DMS53 treated with DMSO at 0.1 percent for 48 hours (cell line): ENCODE results near the gene VPS8.
"Not testable (repeated sequence)": the region's sequence is repeated elsewhere in the genome, so short reads cannot be mapped to it uniquely, and the experiment has no call there.

ENCODE experiments used
- DNase-seq: peaks from one replicate; lab custom pipeline; 2025; ENCODE audit not compliant: unreplicated experiment; lab: John Stamatoyannopoulos, UW

The VPS8 gene

DNA sequence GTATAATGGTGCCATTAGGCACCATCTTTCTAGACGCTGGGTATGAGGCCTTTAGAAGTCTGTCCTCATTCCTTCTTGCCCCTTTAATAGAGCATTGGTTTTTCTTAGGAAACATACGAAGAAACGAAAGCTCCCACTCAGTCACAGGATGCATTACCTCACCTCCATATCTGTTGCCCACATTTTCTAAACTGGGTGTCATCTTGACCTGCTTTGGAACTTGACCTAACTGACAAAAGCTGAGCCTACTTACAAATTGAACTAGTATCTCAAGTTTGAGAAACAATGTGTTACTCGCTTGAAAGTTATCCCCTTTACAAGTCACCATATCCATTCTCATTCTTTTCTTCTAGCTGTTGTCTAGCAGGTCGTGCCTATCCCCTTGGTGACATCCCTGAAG, 102.7 kb downstream of the VPS8 start:
- DNase-seq = no peak

DNA sequence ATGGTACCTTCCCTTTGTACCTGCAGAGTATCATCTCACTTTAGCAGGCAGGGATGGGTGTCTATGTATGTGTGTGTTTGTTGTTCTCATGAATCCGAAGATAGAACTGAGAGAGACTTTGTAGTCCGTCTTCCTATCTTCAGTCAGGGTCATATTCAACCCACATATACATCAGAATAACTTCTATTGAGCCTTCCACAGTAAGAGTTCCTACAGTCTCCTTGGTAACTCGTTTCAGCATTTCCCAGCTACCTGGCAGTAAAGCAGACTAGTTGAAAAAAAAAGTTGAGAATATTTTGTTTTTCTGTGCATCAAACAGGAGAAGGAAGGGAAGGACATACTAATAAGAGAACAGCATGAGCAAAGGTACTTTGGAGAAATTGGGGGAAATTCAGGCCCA, 106.8 kb downstream of the VPS8 start:
- no peak for DNase-seq

DNA sequence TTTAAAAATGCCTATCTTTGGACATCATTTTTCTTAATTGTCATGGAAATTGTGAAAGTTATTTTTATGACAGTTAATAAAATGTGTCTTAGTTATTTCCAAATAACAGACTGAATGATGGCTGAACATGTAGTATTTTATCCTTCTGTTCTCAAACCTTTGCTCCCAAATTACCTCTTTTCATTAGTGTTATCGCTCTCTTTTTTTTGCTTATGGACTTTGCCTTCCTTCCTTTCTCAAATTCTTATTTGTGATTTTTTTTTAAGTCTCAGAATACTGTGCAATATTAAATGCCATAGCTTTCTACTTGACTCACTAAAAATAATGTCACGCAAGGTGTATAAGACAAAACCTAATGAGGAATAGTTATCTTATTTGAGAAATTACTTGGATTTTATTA, 107.7 kb downstream of the VPS8 start:
- no peak for DNase-seq

DNA sequence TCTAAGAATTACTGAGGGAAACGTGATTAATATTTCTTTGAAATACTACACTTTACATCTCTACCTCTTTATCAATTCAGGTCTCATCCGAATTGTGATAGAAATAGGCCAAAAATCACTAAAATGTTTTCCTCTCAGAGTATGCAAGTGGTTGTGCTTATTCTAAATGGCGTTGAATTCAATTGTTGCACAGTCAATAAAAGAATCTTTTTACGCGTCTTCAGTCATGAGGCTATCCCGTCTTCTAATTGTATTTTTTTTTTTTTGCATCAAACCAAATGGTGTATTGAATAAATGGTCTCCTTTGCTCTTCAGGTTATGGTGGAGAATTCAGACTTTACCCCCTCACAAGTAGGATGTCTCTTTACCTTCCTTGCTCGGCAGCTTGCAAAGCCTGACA, 112.6 kb downstream of the VPS8 start:
- DNase-seq = no peak

DNA sequence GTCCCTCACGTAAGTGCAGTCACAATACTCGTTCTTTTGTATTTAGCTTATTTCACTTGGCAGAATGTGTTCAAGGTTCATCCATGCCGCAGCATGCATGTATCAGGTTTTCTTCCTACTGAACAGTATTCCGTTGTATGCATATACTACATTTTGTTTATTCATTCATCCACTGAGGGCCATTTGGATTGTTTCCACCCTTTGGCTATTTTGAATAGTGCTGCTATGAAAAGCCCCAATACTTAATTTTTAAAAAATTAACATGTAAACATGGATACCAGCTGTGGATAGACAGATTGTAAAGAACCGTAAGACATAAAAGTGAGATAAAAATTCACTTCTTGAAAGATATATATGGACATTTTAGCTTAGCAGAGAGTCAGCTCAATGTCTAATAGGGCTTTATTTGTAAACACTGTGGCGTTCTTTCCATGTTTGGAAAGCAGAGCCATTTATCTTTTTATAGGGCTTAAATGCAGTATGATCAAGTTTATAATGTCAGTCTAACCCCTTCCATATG, 115.9 kb downstream of the VPS8 start:
- no peak for DNase-seq

DNA sequence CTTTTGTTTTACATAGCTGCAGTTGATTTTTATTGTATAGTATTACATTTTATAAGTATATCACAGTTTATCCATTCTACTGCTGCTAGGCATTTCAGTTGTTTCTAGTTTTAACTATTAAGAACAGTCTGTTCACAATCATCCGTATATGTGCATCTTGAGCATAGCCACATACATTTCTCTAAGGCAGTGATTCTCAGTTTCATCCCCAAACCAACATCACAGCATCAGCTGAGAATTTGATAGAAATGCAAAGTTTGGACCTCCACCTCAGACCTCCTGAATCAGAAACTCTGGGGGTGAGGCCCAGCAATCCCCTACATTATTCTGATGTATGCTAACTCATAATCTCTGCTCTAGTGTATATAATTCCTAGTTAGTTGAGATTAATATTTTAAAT, 120.8 kb downstream of the VPS8 start:
- DNase-seq = no peak

DNA sequence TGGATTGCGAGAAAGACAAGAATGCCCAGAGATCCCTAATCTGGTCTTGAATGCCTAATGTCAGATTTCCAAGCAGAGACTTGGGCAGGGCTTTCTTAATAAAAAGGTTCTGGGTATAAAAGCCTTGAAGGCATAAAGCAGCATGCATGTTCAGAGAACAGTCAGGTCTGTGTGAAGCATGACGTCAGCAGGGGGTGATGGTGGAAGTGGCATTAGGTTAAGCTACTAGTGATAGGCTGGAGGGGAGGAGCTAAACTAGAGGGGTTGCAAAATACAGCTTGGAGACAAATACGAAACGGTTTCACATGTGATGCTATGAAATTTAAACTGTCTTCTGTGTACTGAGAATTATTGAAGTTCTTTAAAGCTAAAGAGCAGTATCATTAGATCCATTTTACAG, 125.6 kb downstream of the VPS8 start:
- no peak for DNase-seq

DNA sequence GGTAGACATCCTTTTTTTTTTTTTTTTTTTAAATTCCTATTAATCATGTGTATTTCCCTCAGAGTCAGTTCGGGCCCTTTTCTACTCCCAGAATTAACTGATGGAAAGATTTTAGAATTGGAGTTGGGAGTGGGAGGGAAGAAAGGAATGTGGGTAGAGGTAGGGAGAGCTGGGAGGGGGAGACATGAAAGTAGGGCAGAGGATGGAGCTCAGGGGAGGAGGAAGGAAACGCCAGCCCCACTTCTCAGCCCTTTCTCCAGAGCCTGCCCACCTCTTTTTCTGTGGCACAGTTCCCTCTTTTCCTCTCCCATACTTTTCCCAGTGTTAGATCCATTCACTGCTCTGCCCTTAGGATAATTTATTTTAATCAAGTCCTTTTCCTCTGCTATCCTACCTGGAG, 129.4 kb downstream of the VPS8 start:
- no peak for DNase-seq

DNA sequence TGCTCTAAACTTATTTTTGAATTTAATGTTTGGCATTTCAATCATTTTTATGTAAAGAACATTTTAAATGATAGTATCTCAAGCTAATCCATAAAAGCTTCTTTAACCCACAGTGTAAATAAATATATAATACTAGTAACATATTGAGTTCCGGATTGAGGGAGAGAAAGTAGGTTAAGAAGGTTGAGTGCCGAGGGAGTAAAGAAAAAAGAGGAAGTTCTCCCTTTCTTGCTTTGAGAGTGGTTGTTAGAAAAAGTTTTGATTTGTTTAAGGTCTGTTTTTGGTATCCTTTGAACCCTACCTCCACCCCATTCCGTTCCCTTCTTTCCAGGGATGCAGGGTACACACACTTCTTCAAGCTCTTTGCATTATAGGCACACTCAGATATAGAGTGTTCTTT, 130.8 kb downstream of the VPS8 start:
- no peak for DNase-seq

DNA sequence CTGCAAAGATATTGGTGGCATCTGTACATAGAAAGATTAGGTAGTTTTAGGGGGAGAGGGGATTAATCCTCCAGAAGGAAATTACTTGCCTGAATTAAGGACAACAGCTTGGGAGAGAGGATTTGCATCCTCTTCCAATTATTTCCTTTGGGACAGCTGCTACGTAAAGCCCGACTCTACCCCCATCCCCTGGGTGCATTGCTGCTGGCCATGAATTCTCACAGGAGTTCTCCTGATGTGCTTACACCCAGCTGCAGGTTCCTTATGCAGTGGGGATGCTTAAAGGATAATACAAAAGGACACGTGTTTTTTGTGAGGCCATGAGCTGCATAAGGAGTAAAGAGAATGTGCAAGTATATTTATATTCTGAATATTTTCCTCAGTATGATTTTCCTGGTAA, 132.3 kb downstream of the VPS8 start:
- no peak for DNase-seq

DNA sequence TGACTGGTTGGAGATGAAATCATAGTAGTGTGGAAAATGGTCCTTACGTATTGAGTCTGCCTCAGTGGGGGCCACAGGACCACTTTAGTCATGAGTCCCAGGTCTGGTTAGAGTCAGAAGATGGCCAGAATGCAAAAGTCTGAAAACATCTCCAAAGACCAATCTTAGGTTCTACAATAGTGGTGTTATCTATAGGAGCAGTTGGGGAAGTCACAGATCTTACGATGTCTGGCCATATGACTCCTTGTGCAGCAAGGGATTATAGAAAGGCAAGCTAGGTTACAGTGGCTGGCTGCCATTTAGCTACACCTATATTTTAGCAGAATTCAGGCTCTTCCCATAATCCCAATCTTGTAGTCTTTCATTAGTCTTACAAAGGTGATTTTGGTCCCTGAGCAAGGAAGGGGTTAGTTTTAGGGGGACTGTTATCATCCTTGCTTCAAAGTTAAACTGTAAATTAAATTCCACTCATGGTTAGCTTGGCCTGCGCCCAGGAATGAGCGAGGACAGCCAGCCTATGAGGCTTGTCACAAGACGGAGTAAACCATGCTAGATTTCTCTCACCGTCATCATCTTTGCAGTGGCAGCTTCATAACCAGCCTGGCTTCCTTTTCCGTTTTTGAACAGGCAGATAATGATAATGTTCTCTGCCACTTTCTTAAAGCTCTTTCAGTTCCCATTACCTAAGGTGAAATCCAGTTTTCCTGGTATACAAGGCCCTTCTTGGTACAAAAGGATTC, 134.1 kb downstream of the VPS8 start:
- no peak for DNase-seq

DNA sequence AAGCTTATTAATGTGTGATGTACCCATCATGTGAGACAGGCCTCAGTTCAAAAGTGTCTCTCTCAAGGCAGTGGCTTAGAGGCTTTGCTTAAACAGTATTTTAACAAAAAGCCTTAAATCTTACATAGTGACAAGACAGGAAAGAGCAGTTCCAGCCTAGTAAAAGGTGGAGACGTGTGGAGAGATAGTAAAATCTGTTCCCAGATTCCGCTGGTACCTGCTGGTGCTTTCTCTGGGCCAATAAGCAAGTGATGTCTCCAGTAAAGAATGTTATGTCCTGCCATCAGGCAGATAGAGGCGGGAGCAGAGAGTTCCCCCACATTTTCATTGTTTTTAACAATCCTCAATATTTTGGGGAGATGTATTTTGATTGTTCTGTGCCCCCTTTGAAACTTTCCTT, 135.0 kb downstream of the VPS8 start:
- DNase-seq = no peak

DNA sequence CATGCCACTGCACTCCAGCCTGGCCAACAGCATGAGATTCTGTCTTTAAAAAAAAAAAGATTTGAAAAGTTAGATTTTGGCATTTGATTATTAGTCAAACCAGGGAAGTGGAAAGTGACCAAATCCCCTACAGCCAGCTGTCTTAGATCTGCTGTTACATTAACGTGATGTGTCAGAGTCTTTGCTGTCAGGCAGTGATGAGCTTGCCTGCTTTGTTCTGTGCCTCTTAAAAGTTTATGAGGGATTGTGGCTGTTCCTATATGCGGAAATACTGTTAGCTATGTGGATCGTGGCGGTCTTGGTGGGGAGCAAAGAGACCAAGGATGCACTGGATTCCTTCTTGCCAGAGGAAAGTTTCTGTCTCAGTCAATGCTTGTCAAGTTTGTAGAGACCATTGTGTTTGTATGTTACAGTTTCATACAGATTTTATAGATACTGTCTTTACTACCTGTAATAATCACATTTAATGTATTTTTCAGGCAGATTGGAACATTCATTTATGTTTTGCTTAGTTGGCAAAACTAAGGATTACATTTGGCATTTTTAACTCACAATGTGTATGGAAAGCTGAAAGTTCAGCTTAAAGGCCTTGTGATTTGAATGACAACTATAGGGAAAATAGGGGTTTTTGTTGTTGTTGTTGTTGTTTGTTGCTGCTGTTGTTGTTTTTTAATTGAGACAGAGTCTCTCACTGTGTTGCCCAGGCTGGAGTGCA, 137.4 kb downstream of the VPS8 start:
- no peak for DNase-seq

DNA sequence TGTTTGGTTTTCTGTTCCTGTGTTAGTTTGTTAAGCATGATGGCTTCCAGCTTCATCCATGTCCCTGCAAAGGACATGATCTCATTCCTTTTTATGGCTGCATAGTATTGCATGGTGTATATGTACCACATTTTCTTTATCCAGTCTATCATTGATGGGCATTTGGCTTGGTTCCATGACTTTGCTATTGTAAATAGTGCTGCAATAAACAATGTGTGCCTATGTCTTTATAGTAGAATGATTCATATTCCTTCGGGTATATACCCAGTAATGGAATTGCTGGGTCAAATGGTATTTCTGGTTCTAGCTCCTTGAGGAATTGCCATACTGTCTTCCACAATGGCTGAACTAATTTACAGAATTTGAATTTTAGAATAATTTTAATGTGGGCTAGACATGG, 138.8 kb downstream of the VPS8 start:
- not testable (repeated sequence) for DNase-seq

DNA sequence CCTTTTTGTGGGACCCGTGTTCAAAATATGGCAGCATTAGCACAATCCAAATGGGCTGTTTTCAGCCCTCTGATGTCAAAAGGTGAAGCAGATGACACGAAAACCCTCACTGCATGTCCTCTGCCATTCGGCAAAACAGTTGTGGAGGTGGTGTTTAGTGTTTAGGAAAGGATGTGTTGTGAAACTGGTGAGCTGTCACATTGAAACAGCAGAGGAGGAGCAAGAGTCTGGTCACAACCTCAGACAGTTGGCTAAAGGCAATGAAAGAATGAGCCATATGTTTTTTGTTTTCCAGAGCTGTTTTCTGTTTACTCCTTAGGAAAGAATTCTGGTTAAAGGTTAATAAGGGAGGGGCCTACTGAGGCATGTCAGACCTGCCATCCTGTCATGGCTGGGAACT, 140.7 kb downstream of the VPS8 start:
- no peak for DNase-seq

DNA sequence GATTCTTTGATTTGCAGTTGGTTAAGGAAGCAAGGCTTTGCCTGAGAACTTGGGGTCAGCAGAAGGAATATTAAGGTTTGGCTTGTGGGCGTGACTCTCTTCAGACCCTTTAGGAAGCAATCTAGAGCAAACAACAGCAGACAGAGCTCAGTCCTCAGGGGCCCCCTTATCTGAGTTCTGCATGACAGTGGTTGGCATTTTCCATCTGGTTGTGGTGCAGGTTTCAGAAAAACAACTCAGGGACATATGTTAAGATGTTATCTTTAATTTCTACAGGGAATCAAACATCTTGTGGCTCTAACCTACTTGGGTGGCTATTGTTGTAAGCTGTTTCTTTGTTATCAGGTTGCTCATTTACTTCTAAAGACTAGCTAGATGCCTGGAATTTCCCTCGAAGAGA, 141.4 kb downstream of the VPS8 start:
- no peak for DNase-seq

DNA sequence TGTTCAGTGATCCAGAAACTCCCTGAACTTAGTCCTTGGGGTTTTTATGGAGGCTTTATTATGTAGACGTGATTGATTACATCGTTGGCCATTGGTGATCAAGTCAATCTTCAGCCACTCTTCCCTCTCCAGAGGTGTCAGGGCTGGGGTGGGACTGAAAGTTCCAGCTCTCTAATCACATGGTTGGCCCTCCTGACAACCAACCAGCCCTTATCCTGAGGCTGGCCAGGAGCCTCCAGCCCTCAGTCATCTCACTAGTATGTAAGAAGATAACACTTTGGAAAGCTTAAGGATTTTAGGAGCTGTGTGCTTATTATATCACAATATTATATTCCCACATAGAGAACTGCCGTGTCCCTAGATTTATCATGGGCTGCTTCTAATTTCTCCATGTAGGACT, 142.3 kb downstream of the VPS8 start:
- no peak for DNase-seq

DNA sequence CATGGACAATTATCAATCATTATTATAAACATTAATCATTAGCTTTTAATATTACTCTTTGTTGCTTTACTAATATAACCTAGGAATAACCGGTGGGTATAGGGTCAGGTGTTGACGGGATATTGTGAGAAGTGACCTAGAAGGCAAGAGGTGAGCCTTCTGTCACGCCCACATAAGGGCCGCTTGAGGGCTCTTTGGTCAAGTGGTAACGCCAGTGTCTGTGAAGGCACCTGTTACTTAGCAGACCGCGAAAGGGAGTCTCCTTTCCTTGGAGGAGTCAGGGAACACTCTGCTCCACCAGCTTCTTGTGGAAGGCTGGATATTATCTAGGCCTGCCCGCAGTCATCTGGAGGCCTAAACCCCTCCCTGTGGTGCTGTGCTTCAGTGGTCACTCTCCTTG, 142.9 kb downstream of the VPS8 start:
- DNase-seq = not testable (repeated sequence)

DNA sequence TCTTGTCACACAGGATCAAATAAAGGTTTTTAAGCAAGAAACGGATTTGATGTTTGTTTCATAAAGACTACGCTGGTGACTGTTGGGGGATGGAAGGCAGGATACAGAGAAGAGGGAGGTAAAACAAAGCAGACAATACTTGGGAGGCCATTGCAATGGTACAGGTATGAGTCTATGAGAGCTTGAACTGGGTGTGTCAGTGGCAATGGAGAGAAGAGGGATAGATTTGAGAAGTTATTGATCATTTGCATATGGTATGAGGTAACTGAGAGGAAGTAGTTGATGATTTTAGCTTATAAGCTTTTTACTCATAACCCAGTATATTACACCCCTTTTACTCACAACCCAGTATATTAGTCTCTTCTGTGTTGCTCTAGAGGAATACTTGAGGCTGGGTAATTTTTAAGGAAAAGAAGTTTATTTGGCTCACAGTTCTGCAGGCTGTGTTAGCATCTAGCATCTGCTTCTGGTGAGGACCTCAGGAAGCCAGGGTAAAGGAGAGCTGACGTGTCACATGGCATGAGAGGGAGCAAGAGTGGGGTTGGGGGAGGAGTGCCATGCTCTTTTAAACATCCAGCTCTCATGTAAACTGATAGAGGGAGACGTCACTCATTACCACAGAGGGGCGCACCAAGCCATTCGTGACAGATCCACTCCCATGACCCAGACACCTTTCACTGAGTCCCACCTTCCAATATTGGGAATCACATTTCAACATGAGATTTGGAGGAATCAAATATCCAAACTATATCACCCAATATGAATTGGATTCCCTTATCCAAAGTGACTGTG, 153.9 kb downstream of the VPS8 start:
- DNase-seq = no peak

DNA sequence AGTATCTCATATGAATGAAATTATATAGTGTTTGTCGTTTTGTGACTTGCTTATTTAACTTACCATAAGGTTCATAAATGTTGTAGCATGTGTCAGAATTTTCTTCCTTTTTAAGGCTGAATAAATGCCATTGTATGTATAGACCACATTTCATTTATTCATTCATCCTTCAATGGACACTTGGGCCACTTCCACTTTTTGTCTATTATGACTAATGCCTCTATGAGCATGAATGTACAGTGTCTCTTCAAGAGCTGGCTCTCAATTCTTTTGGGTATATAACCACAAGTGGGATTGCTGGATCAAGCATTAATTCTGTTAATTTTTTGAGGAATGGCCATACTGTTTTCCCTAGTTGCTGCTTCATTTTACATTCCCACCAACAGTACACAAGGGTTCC, 156.1 kb downstream of the VPS8 start:
- no peak for DNase-seq

DNA sequence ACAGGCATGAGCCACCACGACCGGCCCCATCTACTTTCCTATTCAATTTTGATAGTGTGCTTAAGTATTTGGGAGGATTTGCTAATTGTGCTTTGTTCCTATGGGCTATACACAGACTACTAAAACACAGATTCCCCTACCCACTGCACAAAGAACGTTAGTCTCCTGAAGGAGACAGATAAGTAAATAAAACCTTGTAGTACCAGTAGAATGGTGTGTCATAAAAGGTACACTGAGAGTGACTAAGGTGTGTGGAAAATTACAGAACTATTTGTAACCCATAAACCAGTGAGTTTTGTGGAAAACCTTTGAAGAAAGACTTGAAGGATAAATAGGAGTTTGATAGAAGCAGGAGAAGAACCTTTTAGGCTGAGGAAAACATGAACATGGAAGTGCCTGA, 158.2 kb downstream of the VPS8 start:
- DNase-seq = no peak

DNA sequence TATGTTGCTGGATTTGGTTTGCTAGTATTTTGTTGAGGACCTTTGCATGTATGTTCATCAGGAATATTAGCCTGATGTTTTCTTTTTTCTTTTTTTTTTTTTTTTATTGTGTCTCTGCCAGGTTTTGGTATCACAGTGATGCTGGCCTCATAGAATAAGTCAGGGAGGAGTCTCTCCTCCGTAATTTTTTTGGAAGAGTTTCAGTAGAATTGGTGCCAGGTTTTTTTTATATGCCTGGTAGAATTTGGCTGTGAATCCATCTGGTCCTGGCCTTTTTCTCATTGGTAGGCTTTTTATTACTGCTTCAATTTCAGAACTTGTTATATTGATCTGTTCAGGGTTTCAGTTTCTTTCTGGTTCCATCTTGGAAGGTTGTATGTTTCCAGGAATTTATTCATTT, 165.8 kb downstream of the VPS8 start:
- no peak for DNase-seq
